ENCODE measurements around the gene ERH.

DNA sequence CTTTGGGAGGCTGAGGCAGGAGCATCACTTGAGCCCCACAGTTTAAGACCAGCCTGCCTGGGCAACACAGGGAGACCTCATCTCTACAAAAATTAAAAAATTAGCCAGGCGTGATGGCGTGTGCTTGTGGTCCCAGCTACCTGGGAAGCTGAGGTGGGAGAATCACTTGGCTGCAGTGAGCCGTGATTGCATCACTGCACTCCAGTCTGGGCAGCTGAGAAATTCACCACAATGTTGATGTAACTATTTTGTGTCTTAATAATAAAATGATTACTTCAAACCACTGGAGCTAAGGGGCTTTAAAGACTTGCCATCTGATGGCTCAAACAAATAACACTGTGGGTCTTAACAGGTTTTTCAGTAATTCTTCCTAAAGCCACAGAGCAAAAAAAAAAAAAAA, 10.8 kb downstream of the ERH start:
- TF ChIP-seq, protein P1, sequence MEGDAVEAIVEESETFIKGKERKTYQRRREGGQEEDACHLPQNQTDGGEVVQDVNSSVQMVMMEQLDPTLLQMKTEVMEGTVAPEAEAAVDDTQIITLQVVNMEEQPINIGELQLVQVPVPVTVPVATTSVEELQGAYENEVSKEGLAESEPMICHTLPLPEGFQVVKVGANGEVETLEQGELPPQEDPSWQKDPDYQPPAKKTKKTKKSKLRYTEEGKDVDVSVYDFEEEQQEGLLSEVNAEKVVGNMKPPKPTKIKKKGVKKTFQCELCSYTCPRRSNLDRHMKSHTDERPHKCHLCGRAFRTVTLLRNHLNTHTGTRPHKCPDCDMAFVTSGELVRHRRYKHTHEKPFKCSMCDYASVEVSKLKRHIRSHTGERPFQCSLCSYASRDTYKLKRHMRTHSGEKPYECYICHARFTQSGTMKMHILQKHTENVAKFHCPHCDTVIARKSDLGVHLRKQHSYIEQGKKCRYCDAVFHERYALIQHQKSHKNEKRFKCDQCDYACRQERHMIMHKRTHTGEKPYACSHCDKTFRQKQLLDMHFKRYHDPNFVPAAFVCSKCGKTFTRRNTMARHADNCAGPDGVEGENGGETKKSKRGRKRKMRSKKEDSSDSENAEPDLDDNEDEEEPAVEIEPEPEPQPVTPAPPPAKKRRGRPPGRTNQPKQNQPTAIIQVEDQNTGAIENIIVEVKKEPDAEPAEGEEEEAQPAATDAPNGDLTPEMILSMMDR (IDR thresholded peaks at IDR 0.05): no peak
- no peak for TF ChIP-seq POLR2A (IDR thresholded peaks at IDR 0.05)
